Chondrocyte (in vitro differentiated cells): Measurements from ENCODE around the gene ARL8B. TPM values are rescaled to one million over a fixed set of nuclear protein-coding genes. Genes with fewer than 3 reads are reported as not detected.
"Not testable (repeated sequence)": the region's sequence is repeated elsewhere in the genome, so short reads cannot be mapped to it uniquely, and the experiment has no call there.

ENCODE experiments used
- DNase-seq: peaks from one replicate; pipeline ENCODE4 v3.0.0; 2021; ENCODE audit warnings: mixed read lengths, low spot score
- H3K27ac Mint-ChIP-seq: one replicate; pipeline ENCODE4 v1.8.0; 2021; ENCODE audit warnings: mild to moderate bottlenecking, moderate library complexity, mixed read lengths; ENCODE audit not compliant: unreplicated experiment
- H3K27me3 Mint-ChIP-seq: 2 replicates; pipeline ENCODE4 v1.8.0; 2021; ENCODE audit warnings: low read depth, mixed read lengths
- H3K36me3 Mint-ChIP-seq: 2 replicates; pipeline ENCODE4 v1.8.0; 2021; ENCODE audit warnings: low read depth, mixed read lengths
- H3K4me1 Mint-ChIP-seq: 2 replicates; pipeline ENCODE4 v1.8.0; 2021; ENCODE audit warnings: low read depth, mild to moderate bottlenecking, mixed read lengths
- H3K4me3 Mint-ChIP-seq: one replicate; pipeline ENCODE4 v1.8.0; 2021; ENCODE audit warnings: mild to moderate bottlenecking, moderate library complexity, mixed read lengths; ENCODE audit not compliant: unreplicated experiment
- H3K9me3 Mint-ChIP-seq: 2 replicates; pipeline ENCODE4 v1.8.0; 2021; ENCODE audit warnings: low read depth, mixed read lengths
- CTCF ChIP-seq: fragments of 200-600 bp; sonication (generic); IDR thresholded peaks from 2 replicates; pipeline ENCODE4 v1.5.0; 2021; ENCODE audit warnings: antibody characterized with exemption, mild to moderate bottlenecking, moderate library complexity
- total RNA-seq: library from RNA; stranded (reverse); gene quantifications from 3 replicates; pipeline ENCODE4 v1.2.1, GENCODE V29; 2021

Gene ARL8B
- total RNA-seq, 1 donor from 2014 or later: 65.8 TPM

- peaks cover 6% of the 10 kb centered on the region for H3K36me3 Mint-ChIP-seq
- H3K27me3 Mint-ChIP-seq: no peaks in the 10 kb centered on the region
- TF ChIP-seq CTCF: no peak
- H3K4me3 Mint-ChIP-seq: no peak overlapping the region
- no peaks in the 10 kb centered on the region for H3K9me3 Mint-ChIP-seq
- H3K4me1 Mint-ChIP-seq: peaks cover 12% of the 10 kb centered on the region
- no peak for DNase-seq
- H3K27ac Mint-ChIP-seq: no peak overlapping the region
These were observed 46.0 kb downstream of the ARL8B start for GRCh38 chr3:5168110-5168509.

- no peak overlapping the region for H3K4me3 Mint-ChIP-seq
- no peaks in the 10 kb centered on the region for H3K27me3 Mint-ChIP-seq
- TF ChIP-seq CTCF: no peak
- no peaks in the 10 kb centered on the region for H3K9me3 Mint-ChIP-seq
- peaks cover 12% of the 10 kb centered on the region for H3K4me1 Mint-ChIP-seq
- peaks cover 6% of the 10 kb centered on the region for H3K36me3 Mint-ChIP-seq
- peak overlapping the region; percentile 78 for H3K27ac Mint-ChIP-seq
- no peak for DNase-seq
These were observed 47.7 kb downstream of the ARL8B start for GRCh38 chr3:5169807-5170206.

- Mint-ChIP-seq H3K4me1 (peaks cover 10% of the 10 kb centered on the region), H3K27me3 (no peaks in the 10 kb centered on the region)
These were observed 48.9 kb downstream of the ARL8B start for GRCh38 chr3:5170975-5171374.

GRCh38 chr3:5172018-5172417 is 49.9 kb downstream of the ARL8B start:
- Mint-ChIP-seq H3K27ac (no peak overlapping the region), H3K4me1 (peaks cover 10% of the 10 kb centered on the region), H3K27me3 (no peaks in the 10 kb centered on the region), H3K36me3 (peaks cover 11% of the 10 kb centered on the region), H3K9me3 (no peaks in the 10 kb centered on the region), H3K4me3 (no peak overlapping the region)
- no peak for TF ChIP-seq CTCF
- DNase-seq: no peak

More at GRCh38 chr3:5170975-5171374, 48.9 kb downstream of the ARL8B start:
- TF ChIP-seq CTCF: no peak
- no peak for DNase-seq
- H3K27ac Mint-ChIP-seq: no peak overlapping the region
- H3K36me3 Mint-ChIP-seq: peaks cover 10% of the 10 kb centered on the region
- H3K4me3 Mint-ChIP-seq: no peak overlapping the region
- H3K9me3 Mint-ChIP-seq: no peaks in the 10 kb centered on the region

GRCh38 chr3:5179036-5179435 is 56.9 kb downstream of the ARL8B start:
- H3K4me3 Mint-ChIP-seq, H3K4me1 Mint-ChIP-seq, DNase-seq, H3K27ac Mint-ChIP-seq, H3K9me3 Mint-ChIP-seq, H3K27me3 Mint-ChIP-seq: not testable (repeated sequence)
- H3K36me3 Mint-ChIP-seq: peaks cover 19% of the 10 kb centered on the region

- no peak for DNase-seq
- H3K36me3 Mint-ChIP-seq: peaks cover 15% of the 10 kb centered on the region
- TF ChIP-seq CTCF: no peak
- no peak overlapping the region for H3K4me3 Mint-ChIP-seq
- no peaks in the 10 kb centered on the region for H3K27me3 Mint-ChIP-seq
- H3K4me1 Mint-ChIP-seq: peaks cover 8% of the 10 kb centered on the region
- no peak overlapping the region for H3K27ac Mint-ChIP-seq
- H3K9me3 Mint-ChIP-seq: no peaks in the 10 kb centered on the region
These were observed 59.5 kb downstream of the ARL8B start for GRCh38 chr3:5181469-5182141.

- H3K27ac Mint-ChIP-seq, H3K36me3 Mint-ChIP-seq, H3K4me3 Mint-ChIP-seq, H3K27me3 Mint-ChIP-seq, H3K9me3 Mint-ChIP-seq, DNase-seq: not testable (repeated sequence)
- H3K4me1 Mint-ChIP-seq: peaks cover 18% of the 10 kb centered on the region
These were observed 61.6 kb downstream of the ARL8B start for GRCh38 chr3:5183714-5184113.
